ENCODE measurements around the gene LIPN. TPM values are rescaled to one million over a fixed set of nuclear protein-coding genes. Genes with fewer than 3 reads are reported as not detected.

LIPN gene
- total and polyA plus RNA-seq, 2 experiments from 2014 or later, result 0.17 TPM; not detected in 1

DNA sequence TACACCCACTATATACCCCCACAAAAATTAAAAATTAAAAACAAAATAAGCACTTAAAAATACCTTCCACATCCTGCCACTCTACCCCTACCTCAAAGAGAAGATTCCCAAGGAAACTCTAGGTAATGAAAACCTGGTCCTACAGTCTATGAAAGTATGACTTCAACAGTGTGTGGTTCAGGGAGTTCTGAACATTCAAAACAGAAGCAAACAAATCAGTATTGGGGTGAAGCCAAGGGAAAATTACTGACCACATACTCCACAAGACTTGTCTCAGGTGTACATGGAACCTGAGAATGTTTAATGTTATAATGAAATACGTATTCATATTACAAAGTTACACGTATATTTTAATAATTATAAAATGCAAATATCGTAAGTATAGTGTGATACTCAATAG is 22.4 kb downstream of the LIPN start:
- Histone ChIP-seq H3K9me2 (replicated peaks; ENCODE audit: insufficient read depth) (no peaks in the 10 kb centered on the region), H2AFZ (no peak overlapping the region), H3K27ac (no peak overlapping the region), H4K20me1 (ENCODE audit: insufficient read depth, poor library complexity, severe bottlenecking) (no peaks in the 10 kb centered on the region), H3K4me2 (no peak overlapping the region), H3K9me3 (ENCODE audit: low read depth) (no peaks in the 10 kb centered on the region), H3K4me1 (ENCODE audit: insufficient read depth) (no peaks in the 10 kb centered on the region), H3K4me3 (no peak overlapping the region), H3K36me3 (replicated peaks; ENCODE audit: insufficient read depth, low read depth) (no peaks in the 10 kb centered on the region), H3K79me2 (no peaks in the 10 kb centered on the region), H3K27me3 (no peaks in the 10 kb centered on the region)
- 96% methylated on average over 3 of the region's 3 CpGs for WGBS (ENCODE audit: low lambda C conversion rate, missing lambda C conversion rate)
- no peak for TF ChIP-seq EZH2phosphoT487 (IDR thresholded peaks at IDR 0.05; ENCODE audit: low read depth, severe bottlenecking, unreplicated experiment)
- TF ChIP-seq EZH2 (IDR thresholded peaks at IDR 0.05; ENCODE audit: borderline replicate concordance), result no peak
- TF ChIP-seq, protein P1, sequence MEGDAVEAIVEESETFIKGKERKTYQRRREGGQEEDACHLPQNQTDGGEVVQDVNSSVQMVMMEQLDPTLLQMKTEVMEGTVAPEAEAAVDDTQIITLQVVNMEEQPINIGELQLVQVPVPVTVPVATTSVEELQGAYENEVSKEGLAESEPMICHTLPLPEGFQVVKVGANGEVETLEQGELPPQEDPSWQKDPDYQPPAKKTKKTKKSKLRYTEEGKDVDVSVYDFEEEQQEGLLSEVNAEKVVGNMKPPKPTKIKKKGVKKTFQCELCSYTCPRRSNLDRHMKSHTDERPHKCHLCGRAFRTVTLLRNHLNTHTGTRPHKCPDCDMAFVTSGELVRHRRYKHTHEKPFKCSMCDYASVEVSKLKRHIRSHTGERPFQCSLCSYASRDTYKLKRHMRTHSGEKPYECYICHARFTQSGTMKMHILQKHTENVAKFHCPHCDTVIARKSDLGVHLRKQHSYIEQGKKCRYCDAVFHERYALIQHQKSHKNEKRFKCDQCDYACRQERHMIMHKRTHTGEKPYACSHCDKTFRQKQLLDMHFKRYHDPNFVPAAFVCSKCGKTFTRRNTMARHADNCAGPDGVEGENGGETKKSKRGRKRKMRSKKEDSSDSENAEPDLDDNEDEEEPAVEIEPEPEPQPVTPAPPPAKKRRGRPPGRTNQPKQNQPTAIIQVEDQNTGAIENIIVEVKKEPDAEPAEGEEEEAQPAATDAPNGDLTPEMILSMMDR (IDR thresholded peaks at IDR 0.05; ENCODE audit: poor library complexity), result no peak
- no peak for DNase-seq (ENCODE audit: low spot score)

DNA sequence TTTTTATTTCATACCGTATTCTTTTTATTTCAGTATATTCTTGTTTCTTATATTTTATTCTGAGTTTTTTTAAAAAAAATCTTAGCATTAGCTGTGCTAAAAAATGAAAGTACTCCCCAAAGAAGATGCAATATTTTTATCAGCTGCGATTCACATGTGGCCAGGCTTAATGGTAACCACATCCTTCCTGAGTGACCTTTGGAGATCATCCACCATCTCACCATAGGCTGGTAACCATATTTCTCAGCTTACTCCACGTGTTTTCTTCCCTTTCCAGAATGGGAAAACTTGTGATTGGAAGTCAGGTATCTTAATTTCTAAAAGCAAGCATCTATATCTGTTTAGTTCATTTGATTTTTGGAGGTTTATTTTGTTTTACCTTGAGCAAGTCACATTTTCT is 23.9 kb downstream of the LIPN start:
- Histone ChIP-seq H3K27me3 (no peaks in the 10 kb centered on the region), H3K9me3 (ENCODE audit: low read depth) (no peaks in the 10 kb centered on the region), H3K4me2 (no peak overlapping the region), H3K4me1 (ENCODE audit: insufficient read depth) (no peaks in the 10 kb centered on the region), H3K4me3 (no peak overlapping the region), H3K27ac (no peak overlapping the region), H3K9me2 (replicated peaks; ENCODE audit: insufficient read depth) (no peaks in the 10 kb centered on the region), H3K79me2 (no peaks in the 10 kb centered on the region), H2AFZ (no peak overlapping the region), H3K36me3 (replicated peaks; ENCODE audit: insufficient read depth, low read depth) (no peaks in the 10 kb centered on the region), H4K20me1 (ENCODE audit: insufficient read depth, poor library complexity, severe bottlenecking) (no peaks in the 10 kb centered on the region)
- no peak for TF ChIP-seq EZH2phosphoT487 (IDR thresholded peaks at IDR 0.05; ENCODE audit: low read depth, severe bottlenecking, unreplicated experiment)
- no peak for TF ChIP-seq EZH2 (IDR thresholded peaks at IDR 0.05; ENCODE audit: borderline replicate concordance)
- TF ChIP-seq, protein P1 (IDR thresholded peaks at IDR 0.05; ENCODE audit: poor library complexity), result no peak
- no peak for DNase-seq (ENCODE audit: low spot score)
- 82% methylated on average over 3 of the region's 3 CpGs for WGBS (ENCODE audit: low lambda C conversion rate, missing lambda C conversion rate)

DNA sequence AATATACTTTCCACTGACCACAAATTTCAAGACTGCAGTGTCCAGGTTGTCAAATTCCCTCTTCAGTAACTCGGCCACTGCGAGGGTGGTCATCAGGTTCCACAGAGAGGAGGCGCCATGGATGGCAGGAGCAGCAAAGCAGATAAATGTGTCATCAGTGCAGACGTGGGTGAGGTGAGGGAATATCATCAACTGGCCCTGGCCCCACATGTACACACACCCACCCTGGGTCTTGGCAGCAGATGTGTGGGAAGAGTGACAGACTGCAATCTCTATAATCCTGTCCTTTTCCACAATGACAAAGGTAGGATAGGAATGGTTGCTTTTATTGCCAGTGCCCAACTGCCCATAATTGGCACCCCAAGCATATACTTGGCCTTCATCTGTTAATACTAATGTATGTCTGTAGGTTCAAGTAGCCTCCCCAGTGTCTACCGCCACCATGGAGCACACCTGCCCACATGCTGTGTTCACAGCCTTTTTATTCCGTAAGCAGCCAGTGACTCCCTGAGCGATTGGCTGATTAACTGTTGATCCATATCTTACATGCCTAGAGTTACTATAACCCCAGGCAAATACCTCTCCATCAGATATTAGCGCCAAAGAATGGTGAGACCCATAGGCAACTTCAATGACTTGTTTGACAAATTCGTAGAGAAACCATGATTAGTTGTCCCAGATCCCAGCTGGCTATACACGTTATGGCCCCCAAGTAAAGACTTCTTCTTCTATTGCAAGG is 26.4 kb downstream of the LIPN start:
- 90% methylated on average over 10 of the region's 10 CpGs for WGBS (ENCODE audit: low lambda C conversion rate, missing lambda C conversion rate)
- Histone ChIP-seq H3K4me1 (ENCODE audit: insufficient read depth) (no peaks in the 10 kb centered on the region), H3K4me2 (no peak overlapping the region), H3K36me3 (replicated peaks; ENCODE audit: insufficient read depth, low read depth) (no peaks in the 10 kb centered on the region), H3K27ac (no peak overlapping the region), H4K20me1 (ENCODE audit: insufficient read depth, poor library complexity, severe bottlenecking) (no peaks in the 10 kb centered on the region), H3K27me3 (no peaks in the 10 kb centered on the region), H3K4me3 (no peak overlapping the region), H3K9me3 (ENCODE audit: low read depth) (no peaks in the 10 kb centered on the region), H2AFZ (no peak overlapping the region), H3K79me2 (no peaks in the 10 kb centered on the region), H3K9me2 (replicated peaks; ENCODE audit: insufficient read depth) (no peaks in the 10 kb centered on the region)
- TF ChIP-seq, protein P1 (IDR thresholded peaks at IDR 0.05; ENCODE audit: poor library complexity), result no peak
- no peak for DNase-seq (ENCODE audit: low spot score)

All from hepatocyte (in vitro differentiated cells).